GM18499 (cell line): ENCODE measurements around the gene LSM10.

Source experiments
- ATAC-seq: cut with Tn5 transposase; IDR thresholded peaks from one replicate; pipeline ENCODE4 v1.9.1; 2021; ENCODE audit warnings: moderate number of reproducible peaks; ENCODE audit not compliant: insufficient read depth, unreplicated experiment

Gene LSM10

DNA sequence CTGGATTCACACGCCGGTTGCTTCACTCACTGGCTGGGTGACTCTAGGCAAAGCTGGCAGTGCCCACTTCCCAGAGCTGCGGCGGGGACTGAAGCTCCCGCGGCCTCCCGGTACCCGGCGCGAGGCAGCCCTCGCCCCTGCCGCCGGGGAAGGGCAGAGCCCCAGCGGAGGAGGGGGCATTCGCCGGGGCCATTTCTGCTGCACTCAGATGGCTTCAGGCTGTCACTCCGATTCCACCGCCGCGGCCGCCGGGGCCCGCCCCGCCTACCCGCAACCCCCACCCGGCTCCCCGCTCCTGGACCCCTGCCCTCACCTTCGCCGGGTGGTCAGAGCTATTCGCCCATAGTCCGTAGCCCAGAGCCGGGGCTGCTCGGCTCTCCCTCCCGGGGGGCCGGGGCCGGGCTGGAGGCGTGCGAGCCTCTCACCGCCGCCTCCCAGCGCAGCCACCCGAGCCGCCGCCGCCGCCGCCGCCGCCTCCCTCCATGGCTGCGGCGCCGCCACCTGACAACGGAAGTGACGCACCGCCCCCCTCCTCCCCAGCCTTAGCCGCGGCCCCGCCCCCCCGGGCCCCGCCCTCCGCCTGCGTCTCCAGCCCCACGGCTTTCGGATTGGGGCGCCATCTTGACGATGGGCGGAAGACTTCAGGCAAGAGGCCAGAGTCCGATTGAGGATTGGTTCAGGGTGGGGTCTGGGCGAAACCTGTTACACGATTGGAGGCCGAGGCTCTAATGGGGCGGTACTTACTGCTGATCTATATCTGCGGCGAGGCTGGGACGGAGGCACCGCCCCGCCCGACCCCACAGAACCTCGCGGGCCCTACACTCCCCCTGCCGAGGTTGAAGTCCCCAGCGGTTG lies 12.1 kb downstream of the LSM10 start, which contains the start of gene STK40:
Gene STK40 (minus strand): TSS at position 515 of the 855 bp plus-strand sequence. CDS start 24,592 bp downstream, outside the sequence.
- ATAC-seq, result peak; percentile 72

DNA sequence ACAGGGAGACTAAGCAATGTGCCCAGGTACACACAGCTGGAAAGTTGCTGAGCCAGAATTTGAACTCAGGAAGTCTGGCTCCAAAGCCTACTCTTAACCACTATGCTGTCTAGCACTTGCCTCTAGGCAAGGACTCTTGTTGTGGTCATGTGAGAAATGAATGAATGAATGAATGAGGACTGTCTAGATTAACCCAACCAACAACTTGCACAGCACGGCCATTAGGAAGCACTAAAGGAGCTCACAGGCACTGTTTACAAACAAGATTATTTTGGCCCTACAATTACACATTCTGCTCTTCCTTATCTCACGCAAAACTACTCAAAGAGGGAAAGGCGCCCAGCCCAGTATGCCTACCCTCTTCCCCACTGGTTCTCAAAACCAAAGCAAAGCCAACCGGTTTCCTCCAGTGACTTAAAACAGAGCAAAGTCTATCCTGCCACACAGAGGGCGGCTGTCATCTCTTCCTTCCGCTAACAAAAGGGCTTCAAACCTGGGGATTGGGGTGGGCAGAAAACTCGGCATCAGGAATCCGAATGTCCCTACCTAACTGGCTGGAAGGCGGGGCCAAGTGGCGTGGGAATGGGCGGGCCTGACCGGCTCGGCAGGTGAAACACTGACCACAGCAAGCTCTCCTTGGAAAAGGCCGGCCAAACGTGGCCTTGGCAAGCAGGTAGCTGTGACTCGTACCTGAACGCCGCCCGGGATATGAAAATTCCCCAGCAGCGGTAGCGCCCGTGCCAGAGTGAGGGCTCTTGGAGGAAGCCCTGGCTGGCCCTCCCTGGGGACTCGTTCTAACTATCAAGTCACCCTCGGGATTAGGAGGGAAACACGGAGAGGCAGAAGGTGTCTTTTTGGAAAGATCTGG lies 12.9 kb downstream of the LSM10 start:
- no peak for ATAC-seq

DNA sequence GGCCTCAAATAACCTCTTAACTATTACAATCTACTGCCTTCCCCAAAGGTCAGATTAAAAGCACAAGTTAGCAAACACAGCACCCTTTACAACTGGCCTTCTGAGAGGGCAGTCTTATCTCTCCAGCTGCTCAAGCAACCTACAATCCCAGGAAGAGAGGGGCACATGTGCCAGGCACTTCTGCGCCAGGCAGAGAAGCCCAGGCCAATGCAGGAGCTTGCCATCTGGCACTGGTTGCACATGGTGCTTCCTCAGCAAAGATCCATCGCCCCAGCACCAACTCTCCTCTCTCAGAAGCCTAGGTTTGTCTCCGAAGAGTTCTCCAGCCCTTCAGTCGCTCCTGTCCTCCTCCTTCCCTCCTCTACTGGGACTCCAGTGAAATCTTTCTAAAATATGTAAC lies 14.5 kb downstream of the LSM10 start:
- no peak for ATAC-seq

DNA sequence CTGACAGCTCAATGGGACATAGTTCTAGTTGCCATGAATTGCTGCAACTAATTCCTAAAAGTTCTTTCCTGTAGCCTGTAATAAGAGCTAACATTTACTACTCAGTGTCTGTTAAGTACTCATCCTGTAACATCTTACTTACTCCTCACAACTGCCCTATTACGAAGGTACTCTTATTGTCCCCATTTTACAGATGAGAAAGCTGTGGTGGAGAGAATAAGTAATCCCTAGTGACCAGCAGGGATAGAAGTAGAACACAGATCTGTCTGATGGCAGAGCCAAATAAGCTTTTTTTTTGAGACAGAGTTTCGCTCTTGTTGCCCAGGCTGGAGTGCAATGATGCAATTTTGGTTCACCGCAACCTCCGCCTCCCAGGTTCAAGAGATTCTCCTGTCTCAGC lies 15.0 kb downstream of the LSM10 start:
- ATAC-seq, result no peak

DNA sequence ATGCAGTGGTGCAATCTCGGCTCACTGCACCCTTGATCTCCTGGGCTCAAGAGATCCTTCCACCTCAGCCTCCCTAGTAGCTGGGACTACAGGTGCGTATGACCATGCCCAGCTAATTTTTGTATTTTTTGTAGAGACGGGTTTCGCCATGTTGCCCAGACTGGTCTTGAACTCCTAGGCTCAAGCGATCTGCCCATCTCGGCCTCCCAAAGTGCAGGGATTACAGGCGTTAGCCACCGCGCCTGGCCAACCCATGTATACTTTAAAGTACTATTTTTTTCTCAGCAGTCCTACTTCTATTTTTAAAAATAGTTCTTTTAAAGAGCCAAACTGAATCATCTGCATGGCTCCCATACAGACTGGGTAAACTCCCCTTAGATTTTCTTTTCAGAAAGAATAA lies 15.5 kb downstream of the LSM10 start:
- ATAC-seq, result no peak

DNA sequence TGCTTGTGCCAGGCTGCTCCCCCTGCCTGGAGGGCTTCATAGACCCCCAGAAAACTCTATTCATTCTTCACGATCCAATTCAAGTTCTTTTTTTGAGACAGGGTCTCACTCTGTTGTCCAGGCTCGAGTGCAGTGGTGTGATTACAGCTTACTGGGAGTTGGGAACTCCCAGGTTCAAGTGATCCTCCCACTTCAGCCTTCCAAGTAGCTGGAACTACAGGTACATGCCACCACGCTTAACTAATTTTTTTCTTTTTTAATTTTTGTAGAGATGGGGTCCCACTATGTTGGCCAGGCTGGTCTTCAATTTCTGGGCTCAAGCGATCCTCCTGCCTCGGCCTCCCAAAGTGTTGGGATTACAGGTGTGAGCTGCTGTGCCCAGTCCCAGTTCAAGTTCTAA lies 16.3 kb downstream of the LSM10 start:
- no peak for ATAC-seq

DNA sequence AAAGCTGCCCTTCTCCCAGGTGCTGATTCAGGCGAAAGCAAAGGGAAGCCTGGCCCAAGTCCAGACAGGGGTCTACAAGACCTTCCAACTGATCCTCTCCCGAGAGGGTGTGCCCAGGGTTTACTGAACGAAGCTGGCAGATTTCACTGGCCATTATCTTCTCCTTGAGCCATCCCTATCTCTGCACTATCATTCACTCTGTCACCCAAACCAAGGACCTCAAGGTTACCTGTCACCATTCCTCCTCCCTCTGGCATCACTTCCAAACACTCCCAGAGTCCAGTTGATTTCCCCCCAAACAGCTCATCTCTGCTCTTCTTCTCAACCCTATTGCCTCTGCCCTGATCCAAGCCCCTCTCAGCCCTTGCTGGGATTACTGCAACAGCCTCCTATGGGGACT lies 16.9 kb downstream of the LSM10 start:
- no peak for ATAC-seq

DNA sequence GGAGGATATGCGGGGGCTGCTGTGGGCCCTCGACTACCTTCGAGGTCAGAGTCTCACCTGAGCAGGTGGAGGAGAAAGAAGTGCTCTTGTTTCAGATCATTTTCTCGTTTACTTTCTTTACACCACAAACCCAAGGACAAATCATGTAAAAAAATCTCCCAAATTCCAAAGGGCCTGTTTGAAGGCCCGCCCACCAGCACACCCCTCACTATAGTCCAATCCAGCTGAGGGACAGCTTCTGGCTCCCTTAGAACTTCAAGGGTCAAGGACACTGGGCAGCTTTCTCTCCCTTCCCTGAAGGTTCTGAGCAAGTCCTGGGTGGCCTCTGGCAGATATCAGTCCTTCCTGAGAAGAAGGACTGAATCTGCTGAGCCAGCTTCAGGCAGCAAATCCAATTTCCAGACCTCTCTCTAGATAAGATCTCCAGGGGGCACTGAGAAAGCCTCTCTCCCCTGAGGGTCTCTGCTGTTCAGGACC lies 17.5 kb downstream of the LSM10 start:
- ATAC-seq, result no peak

DNA sequence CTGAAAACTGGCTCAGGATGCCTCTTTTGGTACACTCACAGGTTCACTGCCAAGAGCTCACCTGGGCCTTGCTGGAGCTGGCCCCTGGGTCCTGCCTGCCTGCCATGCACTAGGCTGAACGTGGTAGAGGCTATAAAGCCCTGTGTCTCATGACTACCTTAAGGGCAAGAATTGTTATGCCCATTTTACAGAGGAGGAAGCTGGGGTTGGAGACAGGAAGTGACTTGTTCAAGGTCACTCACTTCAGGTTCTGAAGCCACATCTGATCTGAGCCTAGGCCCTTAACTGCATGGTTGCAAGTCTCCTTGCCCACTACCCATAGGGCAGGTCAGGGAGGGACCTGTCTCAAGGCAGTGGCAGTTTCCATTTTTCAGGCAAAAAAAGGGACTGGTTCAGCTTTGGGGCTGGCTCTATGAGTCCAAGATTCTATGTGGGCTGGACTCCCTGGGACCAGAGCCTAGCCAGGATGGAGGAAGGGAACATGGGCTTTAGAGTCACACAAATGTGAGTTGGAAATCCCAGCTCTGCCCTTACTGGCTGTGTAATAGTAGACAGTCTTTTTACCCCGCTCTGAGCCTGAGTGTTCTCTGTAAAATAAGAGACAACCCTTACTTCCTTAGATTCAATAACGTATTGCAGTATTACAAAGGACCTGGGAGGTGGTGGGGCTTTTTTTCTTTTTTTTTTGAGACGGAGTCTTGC lies 19.8 kb downstream of the LSM10 start:
- ATAC-seq, result no peak

DNA sequence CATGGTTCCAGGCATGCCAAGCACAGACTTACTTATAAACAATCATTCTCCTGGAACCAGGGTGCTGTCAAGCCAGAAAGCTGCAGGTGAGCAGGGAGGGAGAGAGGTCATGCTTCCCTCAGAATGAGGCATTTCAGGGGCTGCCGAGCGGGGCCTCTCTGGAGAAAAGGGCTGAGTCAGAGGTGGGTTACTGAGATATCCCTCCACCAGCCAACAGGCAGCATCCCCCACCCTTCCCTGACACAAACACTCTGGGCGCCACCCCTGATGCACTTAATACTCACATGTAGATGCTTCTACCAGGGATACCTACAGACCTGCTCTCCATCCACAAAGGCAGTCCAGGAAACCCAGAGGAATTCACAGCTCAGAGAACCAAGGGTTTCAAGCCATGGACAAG lies 25.1 kb downstream of the LSM10 start:
- no peak for ATAC-seq

DNA sequence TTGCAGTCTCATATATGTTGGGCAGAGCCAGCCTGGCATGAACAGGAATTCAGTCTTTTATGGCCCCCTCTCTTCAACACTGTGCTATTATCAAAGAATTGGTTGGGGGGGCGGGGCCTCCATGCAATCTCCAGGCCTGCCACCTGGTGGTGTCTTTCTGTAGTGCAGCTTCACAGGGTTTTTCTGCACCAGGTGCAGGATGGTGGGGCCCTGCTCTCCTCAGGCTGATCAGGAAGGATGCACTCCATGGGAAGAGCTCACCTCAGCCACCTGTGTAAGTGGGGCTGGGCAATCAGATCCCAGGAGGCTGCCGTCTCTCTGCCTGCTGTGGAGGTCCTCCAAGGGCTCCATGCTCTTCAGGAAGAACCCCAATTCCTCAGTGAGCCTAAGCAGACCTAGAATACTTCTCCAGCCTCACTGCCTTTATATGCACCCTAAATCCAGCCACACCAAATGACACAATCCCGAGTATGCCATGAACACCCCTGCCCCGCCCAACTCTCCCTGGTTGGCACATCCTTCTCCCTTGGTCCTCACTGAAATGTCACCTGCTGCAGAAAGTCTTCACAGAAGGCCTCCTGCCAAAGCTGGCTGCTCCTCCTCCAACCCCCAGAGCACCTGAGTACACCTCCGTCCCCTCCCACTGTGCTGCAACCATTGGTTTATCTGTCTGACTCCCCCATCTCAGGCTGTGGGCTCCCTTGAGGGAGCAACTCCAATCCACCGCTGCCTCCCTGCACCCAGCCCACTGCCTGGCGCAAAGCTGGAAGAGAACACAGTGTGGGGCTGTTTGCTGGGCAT lies 28.4 kb downstream of the LSM10 start:
- no peak for ATAC-seq

DNA sequence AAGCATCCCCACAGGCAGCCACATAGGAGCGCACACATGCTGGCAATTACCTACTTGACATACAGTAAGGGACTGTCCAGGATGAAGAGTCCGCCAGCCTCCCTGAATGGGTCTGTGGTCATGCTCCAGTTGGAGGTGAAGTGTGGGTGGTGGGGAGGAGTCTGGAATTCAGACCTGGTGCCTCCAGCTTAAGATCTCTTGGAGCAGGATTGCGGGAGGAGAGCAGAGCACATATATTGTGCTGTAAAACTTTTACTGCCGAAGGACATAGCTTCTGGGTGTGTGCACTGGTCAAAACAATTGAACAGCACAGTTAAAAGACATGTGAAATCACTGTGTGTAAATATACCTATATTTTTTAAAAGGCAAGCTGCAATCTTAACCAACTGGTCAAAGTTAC lies 29.9 kb downstream of the LSM10 start:
- no peak for ATAC-seq

DNA sequence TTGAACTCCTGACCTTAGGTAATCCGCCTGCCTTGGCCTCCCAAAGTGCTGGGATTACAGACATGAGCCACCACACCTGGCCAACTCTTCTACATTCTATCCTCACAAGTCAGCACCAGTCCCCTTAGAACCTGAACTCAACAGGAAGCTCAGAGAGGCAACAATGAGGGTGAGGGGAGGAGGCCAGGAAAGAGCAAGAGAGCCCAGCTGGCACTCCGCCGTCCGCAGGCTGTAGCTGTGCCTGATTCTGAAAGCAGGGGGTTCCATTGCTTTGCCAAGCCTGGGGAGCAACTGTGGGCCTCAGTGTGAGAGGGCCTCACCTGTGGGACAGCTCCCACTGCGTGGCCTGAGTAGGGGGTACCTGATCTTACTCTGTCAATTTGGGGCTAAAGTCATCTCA lies 30.6 kb downstream of the LSM10 start:
- no peak for ATAC-seq

DNA sequence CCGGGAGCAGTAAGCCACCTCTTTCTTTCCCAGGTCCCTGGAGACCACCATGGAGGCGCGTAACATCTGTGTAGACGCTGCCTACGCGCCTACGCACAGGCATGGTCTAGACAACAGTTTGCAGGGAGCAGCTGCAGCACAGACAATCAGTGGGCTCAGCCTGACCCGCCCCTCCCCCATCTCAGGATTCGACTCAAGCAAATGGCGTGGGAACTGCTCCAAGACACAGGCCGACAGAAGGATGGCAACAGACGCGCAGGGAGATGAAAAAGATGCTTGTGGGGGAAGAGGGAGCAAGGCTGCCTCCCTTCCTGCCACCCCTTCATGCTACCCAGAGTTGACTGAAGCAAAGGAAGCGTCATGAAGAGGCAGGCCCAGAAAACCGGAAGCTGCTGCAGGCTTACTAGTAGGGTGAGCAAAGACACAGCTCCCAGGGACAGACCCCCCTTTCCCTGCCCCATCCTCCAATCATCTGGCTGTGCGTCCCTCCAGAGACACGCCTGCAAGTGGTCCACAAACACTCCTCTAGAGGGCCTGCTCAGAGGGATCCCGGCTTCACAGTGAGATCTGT lies 31.5 kb downstream of the LSM10 start:
- ATAC-seq, result no peak

DNA sequence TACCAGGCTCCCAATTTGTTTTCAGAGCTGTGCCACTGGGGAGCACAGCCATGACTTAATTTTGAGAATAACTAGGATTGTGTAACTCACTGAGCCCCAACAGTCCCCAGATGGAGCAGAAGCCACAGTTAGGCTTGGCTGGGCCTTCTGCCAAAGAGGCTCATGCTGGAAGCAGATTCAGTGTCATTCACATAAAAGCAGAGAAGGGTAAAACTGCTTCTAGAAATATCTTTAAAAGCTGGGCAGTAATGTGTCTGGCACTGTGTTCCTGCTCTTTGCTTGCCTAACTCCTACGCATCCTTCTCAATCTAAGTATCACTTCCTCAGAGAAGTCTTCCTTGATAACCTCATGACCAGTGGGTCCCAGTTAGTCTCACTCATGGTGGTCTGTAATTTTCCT lies 32.3 kb downstream of the LSM10 start:
- no peak for ATAC-seq

DNA sequence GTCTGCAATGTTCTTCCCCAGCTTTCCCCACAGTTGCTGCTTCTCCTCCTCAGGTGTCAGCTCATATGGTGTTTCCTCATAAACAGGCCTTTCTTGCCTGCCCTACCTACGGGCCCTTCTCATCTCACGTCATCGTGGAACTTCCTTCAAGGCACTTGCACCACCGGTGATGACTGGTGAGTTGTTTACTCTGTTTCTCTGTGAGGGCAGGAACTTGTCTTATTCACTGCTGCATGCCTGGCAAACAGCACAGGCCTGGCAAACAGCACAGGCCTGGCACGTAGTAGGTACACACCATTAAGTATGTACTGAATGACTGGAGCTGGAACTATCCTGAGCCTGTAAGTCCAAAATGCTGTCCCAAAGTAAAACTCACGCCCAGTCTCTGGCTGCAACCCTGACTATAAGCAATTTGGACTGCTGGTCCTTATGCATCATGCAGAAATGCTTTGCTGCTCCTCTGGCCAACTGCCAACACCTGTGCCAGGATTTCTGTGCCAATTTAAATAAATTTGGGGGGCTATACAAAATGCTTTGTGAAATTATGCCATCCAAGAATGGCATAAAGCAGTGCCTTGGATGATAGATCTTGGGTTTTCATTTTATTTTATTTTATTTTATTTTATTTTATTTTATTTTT lies 37.7 kb downstream of the LSM10 start:
- no peak for ATAC-seq

DNA sequence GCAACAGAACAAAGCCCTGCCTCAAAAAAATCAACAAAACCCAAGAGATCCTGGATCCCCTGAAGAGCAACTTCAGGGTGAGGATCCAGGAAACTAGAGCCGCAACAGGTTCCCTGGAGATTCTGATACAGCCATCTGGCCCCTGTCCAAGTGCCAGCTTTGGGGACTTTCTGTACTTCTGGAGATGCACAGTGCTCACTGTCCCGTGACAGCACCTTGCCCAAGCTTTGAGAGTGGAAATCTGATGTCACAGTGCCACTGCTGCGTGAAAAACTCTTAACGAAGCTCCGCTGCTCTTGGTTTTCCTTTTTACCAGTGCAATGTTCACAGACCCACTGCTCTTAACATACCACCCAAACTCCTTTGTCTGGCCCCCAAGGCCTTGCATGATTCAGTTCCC lies 38.3 kb downstream of the LSM10 start:
- ATAC-seq, result no peak

DNA sequence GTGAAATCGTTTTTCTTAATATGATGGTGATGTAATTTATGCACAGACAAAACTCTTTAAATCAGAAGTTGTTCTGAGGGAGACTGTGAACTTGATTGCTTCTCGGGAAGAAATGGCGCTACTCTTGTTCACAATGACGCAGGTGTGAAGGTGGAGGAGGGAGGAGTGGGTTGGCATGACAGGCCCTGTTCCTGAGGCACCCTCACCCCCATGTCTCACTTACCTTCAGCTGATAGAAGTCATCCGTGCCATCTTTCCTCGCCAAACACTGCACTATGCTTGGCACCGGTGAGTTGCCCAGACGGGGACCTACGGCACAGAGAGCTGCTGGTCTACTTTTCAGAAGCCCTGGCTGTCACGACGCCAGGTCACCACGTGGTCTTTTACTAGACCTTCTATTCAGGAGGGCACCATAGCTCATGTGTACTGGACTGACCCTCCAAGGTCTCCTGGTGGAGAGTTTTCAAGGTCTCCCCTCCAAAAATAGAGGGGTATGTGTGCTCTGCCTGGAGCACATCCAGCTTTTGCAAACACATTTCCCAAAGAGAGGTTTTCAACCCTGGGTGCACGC lies 39.1 kb downstream of the LSM10 start:
- ATAC-seq, result no peak

DNA sequence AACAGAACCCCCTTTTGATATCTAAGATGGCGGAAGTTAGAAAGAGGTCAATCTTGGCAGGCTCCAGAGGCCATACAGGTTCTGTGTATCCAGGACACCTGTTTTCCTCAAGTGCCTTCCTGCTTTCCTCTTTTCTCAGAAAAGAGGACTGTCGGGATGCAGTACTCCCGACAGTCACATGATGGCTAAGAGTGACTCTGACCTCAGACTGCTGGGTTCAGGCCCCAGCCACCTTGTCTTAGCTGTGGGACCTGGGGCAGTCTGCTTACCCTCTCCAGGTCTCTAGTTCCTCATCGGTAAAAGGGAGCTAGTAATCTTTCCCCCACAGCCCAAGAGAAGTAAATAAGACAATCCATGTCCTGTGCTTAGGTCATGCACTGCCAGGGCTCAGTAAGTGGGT lies 41.9 kb downstream of the LSM10 start:
- ATAC-seq, result no peak
